DOHH2 (cell line): ENCODE data around the gene KANK4.

Experiments
- H3F3A ChIP-seq: fragments of 200-600 bp; sonication (generic), shearing (Covaris generic); 2 replicates; pipeline ENCODE4 v1.6.0; 2016; ENCODE audit warnings: antibody characterized with exemption, mild to moderate bottlenecking; ENCODE audit not compliant: control insufficient read depth, insufficient read depth
- H3K27ac ChIP-seq: fragments of 200-600 bp; sonication (generic); 2 replicates; pipeline ENCODE4 v1.5.1; 2014; ENCODE audit warnings: low read depth, mild to moderate bottlenecking, low read length, moderate library complexity
- H3K27me3 ChIP-seq: fragments of 200-600 bp; sonication (generic); 2 replicates; pipeline ENCODE4 v1.6.1; 2014; ENCODE audit warnings: mild to moderate bottlenecking, low read length, mixed read lengths; ENCODE audit not compliant: control insufficient read depth
- H3K36me3 ChIP-seq: fragments of 200-600 bp; sonication (generic); 2 replicates; pipeline ENCODE4 v1.6.1; 2014; ENCODE audit warnings: mild to moderate bottlenecking, low read length, moderate library complexity, mixed read lengths; ENCODE audit not compliant: control insufficient read depth
- H3K4me1 ChIP-seq: fragments of 200-600 bp; sonication (generic); 2 replicates; pipeline ENCODE4 v1.6.1; 2014; ENCODE audit warnings: mild to moderate bottlenecking, low read length, mixed read lengths; ENCODE audit not compliant: control insufficient read depth
- H3K4me2 ChIP-seq: fragments of 200-600 bp; sonication (generic); 2 replicates; pipeline ENCODE4 v1.6.0; 2014; ENCODE audit warnings: mild to moderate bottlenecking, low read length, moderate library complexity
- H3K4me3 ChIP-seq: fragments of 200-600 bp; sonication (generic); 2 replicates; pipeline ENCODE4 v1.5.1; 2014; ENCODE audit warnings: mild to moderate bottlenecking, low read length, mixed read lengths
- H3K79me2 ChIP-seq: fragments of 200-600 bp; sonication (generic); 2 replicates; pipeline ENCODE4 v1.6.1; 2014; ENCODE audit warnings: mild to moderate bottlenecking, low read length, mixed read lengths; ENCODE audit not compliant: control insufficient read depth
- H3K9me2 ChIP-seq: fragments of 200-600 bp; sonication (generic); replicated peaks from 2 replicates; pipeline ENCODE4 v1.6.1; 2014; ENCODE audit warnings: mild to moderate bottlenecking, low read length, mixed read lengths; ENCODE audit not compliant: control insufficient read depth
- H3K9me3 ChIP-seq: fragments of 200-600 bp; sonication (generic); 2 replicates; pipeline ENCODE4 v1.6.1; 2014; ENCODE audit warnings: antibody characterized with exemption, low read length, mixed read lengths; ENCODE audit not compliant: control insufficient read depth, insufficient read depth
- H4K20me1 ChIP-seq: fragments of 200-600 bp; sonication (generic); 2 replicates; pipeline ENCODE4 v1.6.0; 2014; ENCODE audit warnings: low read depth, mild to moderate bottlenecking, antibody characterized with exemption, low read length, moderate library complexity; ENCODE audit not compliant: control insufficient read depth, insufficient read depth
- CTCF ChIP-seq: fragments of 200-600 bp; sonication (generic); IDR thresholded peaks from one replicate; pipeline ENCODE4 v1.5.1; 2014; ENCODE audit warnings: antibody characterized with exemption, mild to moderate bottlenecking, low read depth, low read length; ENCODE audit not compliant: poor library complexity, severe bottlenecking
- EZH2phosphoT487 ChIP-seq: fragments of 200-600 bp; sonication (generic); IDR thresholded peaks from 2 replicates; pipeline ENCODE4 v1.6.1; 2017; ENCODE audit warnings: borderline replicate concordance, mild to moderate bottlenecking, antibody characterized with exemption, low read length, moderate library complexity, mixed read lengths

The KANK4 gene

DNA sequence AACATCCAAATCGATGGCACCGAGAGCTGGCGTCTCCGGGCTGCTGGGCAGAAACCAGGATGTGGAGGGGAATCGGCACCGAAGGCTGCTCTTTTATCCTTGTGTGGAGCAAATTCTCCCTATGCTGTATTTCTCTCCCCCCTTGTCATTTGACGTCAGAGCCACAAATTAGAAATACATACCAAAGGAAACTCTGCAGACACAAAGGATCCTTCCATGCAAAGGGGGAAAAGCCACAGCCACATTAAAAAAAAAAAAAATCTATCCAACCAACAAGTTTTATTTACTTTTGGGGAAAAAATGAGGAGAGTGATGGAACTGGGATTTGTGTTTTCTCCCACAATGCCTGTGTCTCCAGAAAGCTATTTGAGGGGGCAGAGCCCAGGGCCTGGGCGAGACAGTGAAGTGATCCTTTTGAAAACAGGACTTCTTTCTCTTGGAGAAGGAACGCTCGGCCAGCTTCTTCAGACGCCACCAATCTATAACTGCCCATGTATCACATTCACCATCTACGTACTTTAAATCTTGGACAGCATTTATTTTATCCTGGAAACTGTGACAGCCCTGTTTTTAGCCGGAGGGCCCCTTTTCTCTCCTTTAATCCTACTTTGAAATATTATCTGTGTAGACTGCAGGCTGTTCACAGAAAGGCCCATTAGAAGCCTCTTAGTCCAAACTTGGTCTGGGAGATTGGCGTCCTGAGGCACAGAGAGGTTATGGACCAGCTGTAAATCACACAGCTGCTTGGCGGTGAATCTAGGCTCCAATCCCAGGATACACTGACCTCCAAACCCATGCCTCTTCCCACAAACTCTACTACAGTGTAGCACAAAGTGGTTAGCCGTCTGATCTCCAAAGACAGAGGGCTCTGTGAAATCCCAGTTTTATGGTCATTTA, 4.5 kb downstream of the KANK4 start:
- Histone ChIP-seq H3K9me2 (no peaks in the 10 kb centered on the region), H3K36me3 (no peaks in the 10 kb centered on the region), H3K4me2 (no peak overlapping the region), H3K4me3 (no peak overlapping the region), H3K79me2 (no peaks in the 10 kb centered on the region), H3K9me3 (no peaks in the 10 kb centered on the region), H4K20me1 (no peaks in the 10 kb centered on the region), H3K4me1 (no peaks in the 10 kb centered on the region), H3F3A (no peaks in the 10 kb centered on the region), H3K27me3 (no peaks in the 10 kb centered on the region; the same call in 1 of the 2 replicates), H3K27ac (no peak overlapping the region)
- TF ChIP-seq CTCF (no peak), EZH2phosphoT487 (no peak)

GRCh38 chr1:62312698-62313097, 6.5 kb downstream of the KANK4 start:
- Histone ChIP-seq H3K9me2 (no peaks in the 10 kb centered on the region), H3K36me3 (no peaks in the 10 kb centered on the region), H3K9me3 (no peaks in the 10 kb centered on the region), H3F3A (no peaks in the 10 kb centered on the region), H3K4me3 (no peak overlapping the region), H4K20me1 (no peaks in the 10 kb centered on the region), H3K27ac (no peak overlapping the region), H3K4me1 (no peaks in the 10 kb centered on the region), H3K4me2 (no peak overlapping the region), H3K79me2 (no peaks in the 10 kb centered on the region), H3K27me3 (peaks cover 2% of the 10 kb centered on the region; the same call in 1 of the 2 replicates)
- TF ChIP-seq EZH2phosphoT487 (no peak), CTCF (no peak)

DNA sequence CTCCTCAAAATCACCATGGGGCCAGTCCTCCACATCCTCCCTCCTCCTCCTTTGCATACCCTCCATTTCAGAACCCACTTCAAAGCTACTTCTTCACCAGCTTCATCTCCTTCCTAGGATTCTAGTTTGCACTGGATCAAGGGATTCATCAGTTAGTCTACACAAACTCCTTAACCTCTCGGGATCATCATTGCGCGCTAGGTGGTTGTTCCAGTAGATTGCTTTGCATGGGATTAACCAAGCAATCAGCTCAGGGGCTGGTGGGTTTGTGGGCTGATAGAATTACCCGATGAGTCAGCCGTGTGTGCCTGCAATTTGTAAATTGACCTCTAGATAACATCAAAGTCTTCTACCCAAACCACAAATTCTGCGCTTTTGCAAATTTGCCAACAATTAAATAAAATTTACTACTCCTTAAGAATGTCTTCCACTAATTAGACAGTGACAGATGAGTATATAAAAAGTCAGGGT, 7.7 kb downstream of the KANK4 start:
- TF ChIP-seq EZH2phosphoT487, result no peak
- TF ChIP-seq CTCF, result no peak
- H3K36me3 ChIP-seq, result no peaks in the 10 kb centered on the region

More for the DNA sequence above, 7.7 kb downstream of the KANK4 start:
- Histone ChIP-seq H3K4me1 (no peaks in the 10 kb centered on the region), H3F3A (no peaks in the 10 kb centered on the region), H3K9me3 (no peaks in the 10 kb centered on the region), H3K9me2 (no peaks in the 10 kb centered on the region), H3K4me2 (no peak overlapping the region), H3K27ac (no peak overlapping the region), H3K4me3 (no peak overlapping the region), H4K20me1 (no peaks in the 10 kb centered on the region), H3K27me3 (peaks cover 2% of the 10 kb centered on the region; the same call in 1 of the 2 replicates), H3K79me2 (no peaks in the 10 kb centered on the region)
